Retinal pigment epithelial cell (primary cell): Measurements from ENCODE around the gene CD40.

Source experiments
- DNase-seq: peaks from one replicate; pipeline ENCODE4 v3.0.0-alpha.2; 2010; ENCODE audit warnings: low read depth
- H3K4me3 ChIP-seq: 2 replicates; pipeline ENCODE4 v1.5.1; 2011; ENCODE audit warnings: mild to moderate bottlenecking, low read length, control low read depth, moderate library complexity
- TF ChIP-seq, protein P1 (sequence below): conservative IDR thresholded peaks from 2 replicates; pipeline ENCODE4 v1.5.1; 2011; ENCODE audit warnings: low read depth, low read length, control low read depth, inconsistent platforms

CD40 gene

DNA sequence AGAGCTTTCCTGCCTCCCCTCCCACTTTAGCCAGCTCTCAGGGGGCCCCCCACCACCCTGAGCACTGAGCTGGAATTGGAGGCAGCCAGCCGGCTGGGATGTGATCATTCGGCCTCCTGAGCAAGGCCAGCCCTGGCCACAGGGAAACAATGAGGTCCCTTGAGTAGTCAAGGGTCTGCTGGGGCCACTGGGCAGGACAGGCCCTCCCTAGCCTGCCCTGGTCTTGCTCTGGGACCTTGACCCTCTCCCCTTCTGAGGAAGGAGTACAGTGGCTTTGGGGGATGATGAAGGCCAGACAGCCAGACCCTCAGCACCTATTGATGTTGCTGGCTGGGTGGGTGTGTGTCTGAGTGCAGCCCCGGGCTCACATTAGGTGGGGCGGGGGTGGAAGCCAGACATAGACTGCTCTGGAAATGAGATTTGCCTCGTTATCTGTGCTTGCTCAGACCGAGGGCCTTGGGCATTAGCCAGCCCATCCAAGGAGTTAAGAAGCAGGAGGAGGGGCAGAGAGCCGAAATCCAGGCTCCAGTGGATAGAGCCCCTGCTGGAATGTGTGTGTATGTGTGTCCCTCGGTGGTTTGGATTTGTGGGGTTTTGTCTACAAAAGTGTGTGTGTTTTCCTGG, 21.3 kb downstream of the CD40 start:
- TF ChIP-seq, protein P1, sequence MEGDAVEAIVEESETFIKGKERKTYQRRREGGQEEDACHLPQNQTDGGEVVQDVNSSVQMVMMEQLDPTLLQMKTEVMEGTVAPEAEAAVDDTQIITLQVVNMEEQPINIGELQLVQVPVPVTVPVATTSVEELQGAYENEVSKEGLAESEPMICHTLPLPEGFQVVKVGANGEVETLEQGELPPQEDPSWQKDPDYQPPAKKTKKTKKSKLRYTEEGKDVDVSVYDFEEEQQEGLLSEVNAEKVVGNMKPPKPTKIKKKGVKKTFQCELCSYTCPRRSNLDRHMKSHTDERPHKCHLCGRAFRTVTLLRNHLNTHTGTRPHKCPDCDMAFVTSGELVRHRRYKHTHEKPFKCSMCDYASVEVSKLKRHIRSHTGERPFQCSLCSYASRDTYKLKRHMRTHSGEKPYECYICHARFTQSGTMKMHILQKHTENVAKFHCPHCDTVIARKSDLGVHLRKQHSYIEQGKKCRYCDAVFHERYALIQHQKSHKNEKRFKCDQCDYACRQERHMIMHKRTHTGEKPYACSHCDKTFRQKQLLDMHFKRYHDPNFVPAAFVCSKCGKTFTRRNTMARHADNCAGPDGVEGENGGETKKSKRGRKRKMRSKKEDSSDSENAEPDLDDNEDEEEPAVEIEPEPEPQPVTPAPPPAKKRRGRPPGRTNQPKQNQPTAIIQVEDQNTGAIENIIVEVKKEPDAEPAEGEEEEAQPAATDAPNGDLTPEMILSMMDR: peak; percentile 3
- H3K4me3 ChIP-seq: no peak overlapping the region
- DNase-seq: no peak

DNA sequence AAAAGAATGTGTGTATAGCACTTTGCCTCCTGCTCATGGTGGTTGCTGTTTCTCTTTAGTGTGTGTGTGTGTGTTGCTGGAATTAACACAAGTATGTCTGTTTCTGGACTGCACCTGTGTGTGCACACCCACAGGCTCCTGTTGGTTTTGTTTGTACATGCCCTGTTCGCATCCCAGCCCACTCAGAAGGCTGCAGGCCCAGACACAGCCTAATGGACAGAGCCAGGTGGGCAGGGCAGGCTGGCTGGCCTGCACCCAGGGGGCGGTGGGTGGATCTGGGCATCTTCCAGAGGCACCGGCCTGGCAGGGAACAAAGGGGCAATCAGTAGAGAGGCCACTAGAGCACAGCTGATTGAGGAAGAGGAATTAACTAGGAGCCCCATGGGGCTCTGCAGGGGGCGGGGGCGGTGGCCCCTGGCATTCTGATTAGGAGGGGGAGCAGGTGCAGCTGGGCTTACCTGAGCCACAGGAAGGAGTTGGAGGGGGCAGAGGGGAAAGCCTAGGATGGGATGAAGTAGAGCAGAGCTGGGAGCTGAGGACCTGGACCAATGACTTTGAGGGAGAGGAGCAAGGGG, 21.9 kb downstream of the CD40 start:
- TF ChIP-seq, protein P1: no peak
- H3K4me3 ChIP-seq: no peak overlapping the region
- no peak for DNase-seq

DNA sequence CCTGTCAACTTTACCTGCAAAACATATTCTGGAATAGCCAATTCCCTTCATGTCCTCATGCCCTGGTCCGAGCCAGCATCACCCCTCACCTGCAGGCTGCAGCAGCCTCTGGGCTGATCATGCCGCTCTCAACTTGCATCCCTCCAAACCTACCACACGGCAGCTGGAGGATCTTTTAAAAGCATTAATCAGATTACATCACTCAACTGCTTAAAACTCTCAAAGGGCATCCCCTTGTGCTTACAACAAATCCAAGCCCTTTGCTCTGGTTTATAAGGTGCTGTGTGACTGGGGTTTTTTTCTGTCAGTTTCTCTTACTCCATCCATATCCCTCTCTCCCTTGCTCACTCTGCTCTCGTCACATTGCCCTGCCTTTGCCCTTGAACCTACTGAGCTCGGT, 24.0 kb downstream of the CD40 start:
- DNase-seq: no peak
- TF ChIP-seq, protein P1: no peak
- H3K4me3 ChIP-seq: no peak overlapping the region

DNA sequence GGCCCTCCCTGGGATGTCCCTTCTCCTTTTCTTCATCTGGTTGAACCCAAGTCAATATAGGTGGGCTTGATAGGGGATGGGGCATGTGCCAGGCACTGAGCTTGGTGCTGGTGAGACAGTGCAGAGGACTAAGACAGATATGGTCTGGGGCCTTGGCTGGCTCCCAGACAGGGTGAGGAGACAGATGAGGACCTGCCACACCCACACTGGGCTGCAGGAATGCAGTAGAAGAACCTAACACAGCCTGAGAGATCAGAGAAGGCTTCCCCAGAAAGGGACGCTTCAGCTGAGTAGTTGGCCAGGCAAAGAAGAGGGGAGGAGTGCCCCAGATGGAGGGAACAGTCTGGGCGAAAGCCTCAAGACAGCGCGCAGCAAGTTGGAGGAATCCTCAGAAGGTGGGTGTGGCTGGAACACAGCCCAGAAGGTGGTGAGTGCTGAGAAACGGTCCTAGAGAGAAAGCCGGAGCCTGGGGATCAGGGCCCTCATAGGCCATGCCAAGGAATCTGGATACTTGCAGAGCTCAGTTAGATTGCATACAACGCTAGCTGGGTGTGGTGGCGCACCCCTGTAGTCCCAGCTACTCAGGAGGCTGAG, 26.4 kb downstream of the CD40 start:
- TF ChIP-seq, protein P1: no peak
- no peak for DNase-seq
- H3K4me3 ChIP-seq: no peak overlapping the region

DNA sequence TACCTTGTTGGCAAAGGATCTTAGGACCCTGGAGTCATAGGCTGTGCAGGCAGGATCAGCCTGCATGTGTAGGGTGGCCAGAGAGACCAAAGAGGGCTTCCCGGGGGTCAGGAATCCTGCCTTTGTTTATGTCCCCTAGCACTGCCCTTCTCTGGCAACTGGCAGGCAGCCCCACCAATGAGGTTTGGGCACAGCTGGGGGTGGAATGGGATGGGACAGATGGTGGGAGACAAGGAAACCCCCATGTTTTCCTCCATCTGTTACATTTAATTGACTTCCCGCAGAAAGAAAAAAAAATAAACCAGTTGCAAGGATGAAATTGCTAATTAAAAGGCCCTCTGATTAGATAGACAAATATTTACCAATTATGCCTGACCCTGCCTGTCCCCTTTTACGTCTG, 27.6 kb downstream of the CD40 start:
- DNase-seq: no peak
- TF ChIP-seq, protein P1: no peak
- no peak overlapping the region for H3K4me3 ChIP-seq

DNA sequence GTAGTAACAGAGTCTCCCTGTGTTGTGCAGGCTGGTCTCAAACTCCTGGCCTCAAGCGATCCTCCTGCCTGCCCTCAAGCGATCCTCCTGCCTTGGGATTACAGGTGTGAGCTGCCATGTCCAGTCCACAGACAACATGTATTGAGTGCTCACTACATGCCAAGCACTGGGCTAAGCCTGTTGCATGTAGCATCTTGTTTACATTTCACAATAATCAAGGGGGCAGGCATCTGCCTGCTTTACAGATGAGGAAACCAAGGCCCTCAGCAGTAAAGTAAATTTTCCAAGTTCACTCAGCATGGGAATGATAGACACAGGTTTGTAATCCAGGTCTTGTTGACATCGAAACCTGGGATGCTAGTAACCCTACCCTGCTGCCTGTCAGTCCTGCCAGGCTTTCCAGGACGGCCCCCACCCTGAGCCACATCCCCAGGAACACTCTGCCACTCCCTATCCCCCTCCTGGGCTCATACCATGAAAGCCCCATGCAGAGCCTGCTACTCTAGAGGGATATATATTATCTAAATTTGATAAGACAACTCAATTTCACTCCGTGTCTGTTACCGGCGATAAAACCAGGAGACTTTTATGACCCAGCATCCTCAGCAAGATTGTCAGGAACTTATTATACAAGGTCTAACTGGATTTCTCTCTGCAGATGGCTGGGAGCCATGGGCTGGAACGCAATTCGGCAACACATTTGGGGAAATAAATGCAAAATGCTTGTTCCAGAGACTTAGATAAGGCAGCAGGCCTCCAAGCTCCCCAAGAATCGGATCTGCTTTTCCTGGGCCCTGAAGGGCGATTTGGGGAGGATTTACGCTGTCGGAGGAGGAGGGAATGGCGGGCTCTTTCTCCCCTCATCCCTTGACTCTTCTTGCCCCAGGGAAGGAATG, 30.4 kb downstream of the CD40 start:
- no peak for DNase-seq
- TF ChIP-seq, protein P1: no peak
- no peak overlapping the region for H3K4me3 ChIP-seq
